ENCODE results near the gene ZDHHC7. TPM values are rescaled to one million over a fixed set of nuclear protein-coding genes. Genes with fewer than 3 reads are reported as not detected.

ZDHHC7 gene
- total and polyA plus RNA-seq, 4 donors = 2.5 to 14.9 (median 12.1) TPM

DNA sequence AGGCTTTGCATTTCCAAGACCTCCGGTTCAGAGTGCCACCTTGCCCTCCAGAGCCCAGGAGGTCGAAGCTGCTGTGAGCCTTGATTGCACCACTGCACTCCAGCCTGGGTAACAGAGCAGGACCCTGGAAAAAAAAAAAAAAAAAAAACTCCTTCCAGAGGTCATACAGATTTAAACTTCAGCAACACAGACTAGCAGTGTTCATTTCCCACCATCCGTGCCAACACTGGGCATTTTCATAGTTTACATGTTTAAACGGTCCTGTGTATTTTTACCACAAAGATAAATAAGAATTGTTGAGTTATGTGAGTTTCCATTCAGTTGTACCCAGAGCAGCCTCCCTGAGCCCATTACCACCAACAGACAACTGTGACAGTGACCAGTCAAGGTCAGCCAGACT is 50.4 kb downstream of the ZDHHC7 start:
- H3K9me3 ChIP-seq (ENCODE audit: control insufficient read depth in 4 of 4, low read length in 3 of 4) = no peaks in the 10 kb centered on the region
- H3K27ac ChIP-seq (ENCODE audit: low read depth in 1 of 2, low read length in 2 of 2) = no peak overlapping the region
- H3K27me3 ChIP-seq (ENCODE audit: control insufficient read depth in 4 of 4, insufficient read depth in 4 of 4, low read length in 3 of 4) = no peaks in the 10 kb centered on the region
- no peak for DNase-seq (ENCODE audit: low spot score)
- no peaks in the 10 kb centered on the region for H3K36me3 ChIP-seq (ENCODE audit: control insufficient read depth in 4 of 4, insufficient read depth in 3 of 4, low read depth in 1 of 4, low read length in 3 of 4)
- WGBS = 72% methylated on average over 4 of the region's 4 CpGs
- H3K4me3 ChIP-seq (ENCODE audit: low read depth in 1 of 3, low read length in 3 of 3) = no peak overlapping the region
- H3K4me1 ChIP-seq (ENCODE audit: control insufficient read depth in 4 of 4, insufficient read depth in 4 of 4, low read length in 3 of 4) = no peaks in the 10 kb centered on the region
- H3K9ac ChIP-seq (ENCODE audit: low read depth in 1 of 2, low read length in 2 of 2) = no peak overlapping the region
- TF ChIP-seq FOXA1 (IDR thresholded peaks at IDR 0.05) (no peak), HNF4A (conservative IDR thresholded peaks at IDR 0.05) (no peak), RXRA (IDR thresholded peaks at IDR 0.05) (no peak), JUND (IDR thresholded peaks at IDR 0.05) (no peak), TAF1 (conservative IDR thresholded peaks at IDR 0.05) (no peak), FOXA2 (IDR thresholded peaks at IDR 0.05) (no peak), RAD21 (IDR thresholded peaks at IDR 0.05) (no peak), GABPA (IDR thresholded peaks at IDR 0.05 in 1 of 2, conservative IDR thresholded peaks at IDR 0.05 in 1 of 2) (no peak), EGR1 (IDR thresholded peaks at IDR 0.05; ENCODE audit: low read depth in 2 of 2) (no peak), HNF4G (IDR thresholded peaks at IDR 0.05) (no peak), YY1 (IDR thresholded peaks at IDR 0.05) (no peak), SP1 (IDR thresholded peaks at IDR 0.05) (no peak), NR2F2 (IDR thresholded peaks at IDR 0.05) (no peak)
- TF ChIP-seq, protein P1, sequence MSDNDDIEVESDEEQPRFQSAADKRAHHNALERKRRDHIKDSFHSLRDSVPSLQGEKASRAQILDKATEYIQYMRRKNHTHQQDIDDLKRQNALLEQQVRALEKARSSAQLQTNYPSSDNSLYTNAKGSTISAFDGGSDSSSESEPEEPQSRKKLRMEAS (IDR thresholded peaks at IDR 0.05) = no peak
- TF ChIP-seq, protein P2, sequence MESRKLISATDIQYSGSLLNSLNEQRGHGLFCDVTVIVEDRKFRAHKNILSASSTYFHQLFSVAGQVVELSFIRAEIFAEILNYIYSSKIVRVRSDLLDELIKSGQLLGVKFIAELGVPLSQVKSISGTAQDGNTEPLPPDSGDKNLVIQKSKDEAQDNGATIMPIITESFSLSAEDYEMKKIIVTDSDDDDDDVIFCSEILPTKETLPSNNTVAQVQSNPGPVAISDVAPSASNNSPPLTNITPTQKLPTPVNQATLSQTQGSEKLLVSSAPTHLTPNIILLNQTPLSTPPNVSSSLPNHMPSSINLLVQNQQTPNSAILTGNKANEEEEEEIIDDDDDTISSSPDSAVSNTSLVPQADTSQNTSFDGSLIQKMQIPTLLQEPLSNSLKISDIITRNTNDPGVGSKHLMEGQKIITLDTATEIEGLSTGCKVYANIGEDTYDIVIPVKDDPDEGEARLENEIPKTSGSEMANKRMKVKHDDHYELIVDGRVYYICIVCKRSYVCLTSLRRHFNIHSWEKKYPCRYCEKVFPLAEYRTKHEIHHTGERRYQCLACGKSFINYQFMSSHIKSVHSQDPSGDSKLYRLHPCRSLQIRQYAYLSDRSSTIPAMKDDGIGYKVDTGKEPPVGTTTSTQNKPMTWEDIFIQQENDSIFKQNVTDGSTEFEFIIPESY (IDR thresholded peaks at IDR 0.05) = no peak
- TF ChIP-seq, protein P3, sequence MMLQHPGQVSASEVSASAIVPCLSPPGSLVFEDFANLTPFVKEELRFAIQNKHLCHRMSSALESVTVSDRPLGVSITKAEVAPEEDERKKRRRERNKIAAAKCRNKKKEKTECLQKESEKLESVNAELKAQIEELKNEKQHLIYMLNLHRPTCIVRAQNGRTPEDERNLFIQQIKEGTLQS (IDR thresholded peaks at IDR 0.05) = no peak
- TF ChIP-seq, protein P4, sequence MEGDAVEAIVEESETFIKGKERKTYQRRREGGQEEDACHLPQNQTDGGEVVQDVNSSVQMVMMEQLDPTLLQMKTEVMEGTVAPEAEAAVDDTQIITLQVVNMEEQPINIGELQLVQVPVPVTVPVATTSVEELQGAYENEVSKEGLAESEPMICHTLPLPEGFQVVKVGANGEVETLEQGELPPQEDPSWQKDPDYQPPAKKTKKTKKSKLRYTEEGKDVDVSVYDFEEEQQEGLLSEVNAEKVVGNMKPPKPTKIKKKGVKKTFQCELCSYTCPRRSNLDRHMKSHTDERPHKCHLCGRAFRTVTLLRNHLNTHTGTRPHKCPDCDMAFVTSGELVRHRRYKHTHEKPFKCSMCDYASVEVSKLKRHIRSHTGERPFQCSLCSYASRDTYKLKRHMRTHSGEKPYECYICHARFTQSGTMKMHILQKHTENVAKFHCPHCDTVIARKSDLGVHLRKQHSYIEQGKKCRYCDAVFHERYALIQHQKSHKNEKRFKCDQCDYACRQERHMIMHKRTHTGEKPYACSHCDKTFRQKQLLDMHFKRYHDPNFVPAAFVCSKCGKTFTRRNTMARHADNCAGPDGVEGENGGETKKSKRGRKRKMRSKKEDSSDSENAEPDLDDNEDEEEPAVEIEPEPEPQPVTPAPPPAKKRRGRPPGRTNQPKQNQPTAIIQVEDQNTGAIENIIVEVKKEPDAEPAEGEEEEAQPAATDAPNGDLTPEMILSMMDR (IDR thresholded peaks at IDR 0.05; ENCODE audit: low read depth, low read length, missing input control) = no peak

DNA sequence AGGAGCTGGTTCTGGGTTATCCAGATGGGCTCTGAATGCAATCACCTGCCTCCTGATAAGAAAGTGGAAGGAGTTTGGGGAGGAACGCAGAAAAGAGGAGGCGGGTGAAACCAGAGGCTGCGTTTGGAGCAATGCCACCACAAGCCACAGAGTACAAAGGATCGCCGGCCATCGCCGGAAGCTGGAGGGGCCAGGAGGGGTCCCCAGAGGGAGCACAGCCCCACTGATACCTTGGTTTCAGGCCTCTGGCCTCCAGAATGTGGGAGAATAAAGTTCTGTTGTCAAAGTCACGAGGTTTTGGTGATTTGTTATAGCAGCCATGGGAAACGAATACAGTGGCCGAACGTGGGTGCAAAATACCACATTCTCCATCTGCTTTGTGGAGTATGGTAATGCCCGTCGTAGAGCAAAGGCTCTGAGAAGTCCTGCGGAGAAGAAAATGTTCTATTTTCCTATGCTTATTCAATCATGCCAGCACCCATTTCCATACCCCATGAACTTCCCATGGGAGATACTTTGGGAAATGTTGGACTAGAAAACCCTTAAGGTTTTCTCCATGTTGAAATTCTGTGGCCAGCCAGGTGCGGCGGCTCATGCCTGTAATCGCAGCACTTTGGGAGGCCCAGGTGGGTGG is 51.4 kb downstream of the ZDHHC7 start:
- no peaks in the 10 kb centered on the region for H3K36me3 ChIP-seq (ENCODE audit: control insufficient read depth in 4 of 4, insufficient read depth in 3 of 4, low read depth in 1 of 4, low read length in 3 of 4)
- H3K9me3 ChIP-seq (ENCODE audit: control insufficient read depth in 4 of 4, low read length in 3 of 4) = no peaks in the 10 kb centered on the region
- H3K4me3 ChIP-seq (ENCODE audit: low read depth in 1 of 3, low read length in 3 of 3) = no peak overlapping the region
- no peak for DNase-seq (ENCODE audit: low spot score)
- H3K4me1 ChIP-seq (ENCODE audit: control insufficient read depth in 4 of 4, insufficient read depth in 4 of 4, low read length in 3 of 4) = peaks cover 0 to 7% (median 5%) of the 10 kb centered on the region in 4 donors
- H3K9ac ChIP-seq (ENCODE audit: low read depth in 1 of 2, low read length in 2 of 2) = no peak overlapping the region
- H3K27ac ChIP-seq (ENCODE audit: low read depth in 1 of 2, low read length in 2 of 2) = no peak overlapping the region
- no peaks in the 10 kb centered on the region for H3K27me3 ChIP-seq (ENCODE audit: control insufficient read depth in 4 of 4, insufficient read depth in 4 of 4, low read length in 3 of 4)
- WGBS = 89% methylated on average over 17 of the region's 17 CpGs
- TF ChIP-seq SP1 (IDR thresholded peaks at IDR 0.05) (no peak), EGR1 (IDR thresholded peaks at IDR 0.05; ENCODE audit: low read depth in 2 of 2) (no peak), NR2F2 (IDR thresholded peaks at IDR 0.05) (no peak), RXRA (IDR thresholded peaks at IDR 0.05) (no peak), FOXA2 (IDR thresholded peaks at IDR 0.05) (no peak), GABPA (IDR thresholded peaks at IDR 0.05 in 1 of 2, conservative IDR thresholded peaks at IDR 0.05 in 1 of 2) (no peak), FOXA1 (IDR thresholded peaks at IDR 0.05) (no peak), RAD21 (IDR thresholded peaks at IDR 0.05) (no peak), HNF4G (IDR thresholded peaks at IDR 0.05) (no peak), JUND (IDR thresholded peaks at IDR 0.05) (no peak), TAF1 (conservative IDR thresholded peaks at IDR 0.05) (no peak), HNF4A (conservative IDR thresholded peaks at IDR 0.05) (no peak)
- TF ChIP-seq, protein P3 (IDR thresholded peaks at IDR 0.05) = no peak
- TF ChIP-seq, protein P4 (IDR thresholded peaks at IDR 0.05; ENCODE audit: low read depth, low read length, missing input control) = no peak
- TF ChIP-seq, protein P1 (IDR thresholded peaks at IDR 0.05) = no peak
- TF ChIP-seq, protein P5, sequence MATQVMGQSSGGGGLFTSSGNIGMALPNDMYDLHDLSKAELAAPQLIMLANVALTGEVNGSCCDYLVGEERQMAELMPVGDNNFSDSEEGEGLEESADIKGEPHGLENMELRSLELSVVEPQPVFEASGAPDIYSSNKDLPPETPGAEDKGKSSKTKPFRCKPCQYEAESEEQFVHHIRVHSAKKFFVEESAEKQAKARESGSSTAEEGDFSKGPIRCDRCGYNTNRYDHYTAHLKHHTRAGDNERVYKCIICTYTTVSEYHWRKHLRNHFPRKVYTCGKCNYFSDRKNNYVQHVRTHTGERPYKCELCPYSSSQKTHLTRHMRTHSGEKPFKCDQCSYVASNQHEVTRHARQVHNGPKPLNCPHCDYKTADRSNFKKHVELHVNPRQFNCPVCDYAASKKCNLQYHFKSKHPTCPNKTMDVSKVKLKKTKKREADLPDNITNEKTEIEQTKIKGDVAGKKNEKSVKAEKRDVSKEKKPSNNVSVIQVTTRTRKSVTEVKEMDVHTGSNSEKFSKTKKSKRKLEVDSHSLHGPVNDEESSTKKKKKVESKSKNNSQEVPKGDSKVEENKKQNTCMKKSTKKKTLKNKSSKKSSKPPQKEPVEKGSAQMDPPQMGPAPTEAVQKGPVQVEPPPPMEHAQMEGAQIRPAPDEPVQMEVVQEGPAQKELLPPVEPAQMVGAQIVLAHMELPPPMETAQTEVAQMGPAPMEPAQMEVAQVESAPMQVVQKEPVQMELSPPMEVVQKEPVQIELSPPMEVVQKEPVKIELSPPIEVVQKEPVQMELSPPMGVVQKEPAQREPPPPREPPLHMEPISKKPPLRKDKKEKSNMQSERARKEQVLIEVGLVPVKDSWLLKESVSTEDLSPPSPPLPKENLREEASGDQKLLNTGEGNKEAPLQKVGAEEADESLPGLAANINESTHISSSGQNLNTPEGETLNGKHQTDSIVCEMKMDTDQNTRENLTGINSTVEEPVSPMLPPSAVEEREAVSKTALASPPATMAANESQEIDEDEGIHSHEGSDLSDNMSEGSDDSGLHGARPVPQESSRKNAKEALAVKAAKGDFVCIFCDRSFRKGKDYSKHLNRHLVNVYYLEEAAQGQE (IDR thresholded peaks at IDR 0.05) = no peak

Measured in liver (tissue), 9 donors.